GM19035 (cell line): Measurements from ENCODE around the gene ARHGAP9.

Experiments
- ATAC-seq: cut with Tn5 transposase; IDR thresholded peaks from one replicate; pipeline ENCODE4 v1.9.1; 2021; ENCODE audit not compliant: unreplicated experiment

The ARHGAP9 gene

GRCh38 chr12:57479376-57480115 is at the start of gene ARHGAP9:
TSS of gene ARHGAP9 (minus strand) at chr12:57479866. CDS start at chr12:57479406, 460 bp downstream.
- ATAC-seq: peak; percentile 36

- ATAC-seq: no peak
Measured at GRCh38 chr12:57528831-57529555, 49.3 kb upstream of the ARHGAP9 start.

GRCh38 chr12:57528176-57528575 is 48.5 kb upstream of the ARHGAP9 start:
- no peak for ATAC-seq

GRCh38 chr12:57527184-57527583 is 47.5 kb upstream of the ARHGAP9 start:
- ATAC-seq: no peak

GRCh38 chr12:57526477-57527126 is 46.9 kb upstream of the ARHGAP9 start:
- no peak for ATAC-seq

- no peak for ATAC-seq
Measured at GRCh38 chr12:57525615-57526383, 46.1 kb upstream of the ARHGAP9 start.

GRCh38 chr12:57524814-57525614 is 45.3 kb upstream of the ARHGAP9 start:
- ATAC-seq: no peak

GRCh38 chr12:57523706-57524614 is 44.3 kb upstream of the ARHGAP9 start:
- ATAC-seq: no peak

GRCh38 chr12:57522887-57523705 is 43.4 kb upstream of the ARHGAP9 start:
- ATAC-seq: no peak

GRCh38 chr12:57522011-57522886 is 42.6 kb upstream of the ARHGAP9 start, which contains the start of gene MBD6:
TSS of gene MBD6 (plus strand) at chr12:57522824. CDS start at chr12:57524304, 1,480 bp downstream.
- peak; percentile 46 for ATAC-seq

GRCh38 chr12:57521525-57522010 is 41.9 kb upstream of the ARHGAP9 start:
- no peak for ATAC-seq

GRCh38 chr12:57520053-57520818 is 40.6 kb upstream of the ARHGAP9 start, which contains the start of gene DDIT3:
TSS of gene DDIT3 (minus strand) at chr12:57520514. CDS start at chr12:57517406, 3,108 bp downstream.
- ATAC-seq: peak; percentile 57

GRCh38 chr12:57519796-57520052 is 40.1 kb upstream of the ARHGAP9 start:
- peak; percentile 5 for ATAC-seq

- no peak for ATAC-seq
Measured at GRCh38 chr12:57518920-57519795, 39.5 kb upstream of the ARHGAP9 start.

GRCh38 chr12:57518176-57518919 is 38.7 kb upstream of the ARHGAP9 start:
- ATAC-seq: no peak
